SJSA1 (cell line): ENCODE measurements around the gene BUB3. TPM values are rescaled to one million over a fixed set of nuclear protein-coding genes. Genes with fewer than 3 reads are reported as not detected.

Experiments used
- total RNA-seq: library from RNA; depleted of rRNA; stranded (reverse); fragments of >200 nt; shearing (Covaris generic); gene quantifications from 2 replicates; pipeline ENCODE4 v1.2.3, GENCODE V29; 2014; rRNA removed

Gene BUB3
- total RNA-seq, 1 experiment from 2014 or later = 317 TPM

Other genes with a start within 250 kb of the BUB3 start
- gene FAM24A, start 243.8 kb upstream of the BUB3 start, total RNA-seq = not detected in 2 replicates
- gene C10orf88, start 200.2 kb upstream of the BUB3 start, total RNA-seq = 11.9 and 12.6 TPM in 2 replicates
- 6.2 and 11.2 TPM in 2 replicates for gene PSTK, start 174.0 kb upstream of the BUB3 start, total RNA-seq
- gene IKZF5, start 145.6 kb upstream of the BUB3 start, total RNA-seq = 1.0 and 4.4 TPM in 2 replicates
- gene ACADSB, start 145.4 kb upstream of the BUB3 start, total RNA-seq = 7.9 and 10.3 TPM in 2 replicates
- 10.8 and 10.9 TPM in 2 replicates for gene HMX3, start 18.4 kb upstream of the BUB3 start, total RNA-seq
- 0.38 and 0.61 TPM in 2 replicates for gene HMX2, start 6.3 kb upstream of the BUB3 start, total RNA-seq